ENCODE results near the gene IVD.

- no peak for TF ChIP-seq CTCF (IDR thresholded peaks at IDR 0.05 in 8 of 11, conservative IDR thresholded peaks at IDR 0.05 in 3 of 11)
- no peak for TF ChIP-seq POLR2A (IDR thresholded peaks at IDR 0.05)
- no peak for TF ChIP-seq POLR2AphosphoS5 (IDR thresholded peaks at IDR 0.05)
These were observed 39.9 kb downstream of the IVD start for GRCh38 chr15:40445421-40445922.

Measured in spleen (tissue), 7 donors.